Activated CD4-positive, alpha-beta T cell treated with anti-CD3 and anti-CD28 coated beads, Interleukin-2, amount 10 ng/mL, durations not matched to agents 24 days and 14 days (primary cell): Measurements from ENCODE around the gene MGMT. TPM values are rescaled to one million over a fixed set of nuclear protein-coding genes. Genes with fewer than 3 reads are reported as not detected.

ENCODE experiments used
- DNase-seq: peaks from one replicate; pipeline ENCODE4 v3.0.0; 2022
- H3K27ac Mint-ChIP-seq: one replicate; pipeline ENCODE4 v1.8.0; 2022; ENCODE audit warnings: mild to moderate bottlenecking, mixed read lengths
- H3K27me3 Mint-ChIP-seq: one replicate; pipeline ENCODE4 v1.8.0; 2022; ENCODE audit warnings: mixed read lengths
- H3K36me3 Mint-ChIP-seq: one replicate; pipeline ENCODE4 v1.8.0; 2022; ENCODE audit warnings: low read depth, mild to moderate bottlenecking, mixed read lengths
- H3K4me1 Mint-ChIP-seq: one replicate; pipeline ENCODE4 v1.8.0; 2021; ENCODE audit warnings: mixed read lengths
- H3K4me3 Mint-ChIP-seq: one replicate; pipeline ENCODE4 v1.8.0; 2022; ENCODE audit warnings: mild to moderate bottlenecking, moderate library complexity, mixed read lengths
- H3K9me3 Mint-ChIP-seq: one replicate; pipeline ENCODE4 v1.8.0; 2021; ENCODE audit warnings: mixed read lengths
- intact Hi-C: fragments of 100-400 bp; cut with micrococcal nuclease; formaldehyde crosslinking; loops from one replicate; pipeline ENCODE4 v1.15.1; 2023
- total RNA-seq: library from RNA; stranded (reverse); gene quantifications from 2 replicates; pipeline ENCODE4 v1.2.3, GENCODE V29; 2022

MGMT gene
- total RNA-seq, 1 donor from 2014 or later = 19.5 TPM

DNA sequence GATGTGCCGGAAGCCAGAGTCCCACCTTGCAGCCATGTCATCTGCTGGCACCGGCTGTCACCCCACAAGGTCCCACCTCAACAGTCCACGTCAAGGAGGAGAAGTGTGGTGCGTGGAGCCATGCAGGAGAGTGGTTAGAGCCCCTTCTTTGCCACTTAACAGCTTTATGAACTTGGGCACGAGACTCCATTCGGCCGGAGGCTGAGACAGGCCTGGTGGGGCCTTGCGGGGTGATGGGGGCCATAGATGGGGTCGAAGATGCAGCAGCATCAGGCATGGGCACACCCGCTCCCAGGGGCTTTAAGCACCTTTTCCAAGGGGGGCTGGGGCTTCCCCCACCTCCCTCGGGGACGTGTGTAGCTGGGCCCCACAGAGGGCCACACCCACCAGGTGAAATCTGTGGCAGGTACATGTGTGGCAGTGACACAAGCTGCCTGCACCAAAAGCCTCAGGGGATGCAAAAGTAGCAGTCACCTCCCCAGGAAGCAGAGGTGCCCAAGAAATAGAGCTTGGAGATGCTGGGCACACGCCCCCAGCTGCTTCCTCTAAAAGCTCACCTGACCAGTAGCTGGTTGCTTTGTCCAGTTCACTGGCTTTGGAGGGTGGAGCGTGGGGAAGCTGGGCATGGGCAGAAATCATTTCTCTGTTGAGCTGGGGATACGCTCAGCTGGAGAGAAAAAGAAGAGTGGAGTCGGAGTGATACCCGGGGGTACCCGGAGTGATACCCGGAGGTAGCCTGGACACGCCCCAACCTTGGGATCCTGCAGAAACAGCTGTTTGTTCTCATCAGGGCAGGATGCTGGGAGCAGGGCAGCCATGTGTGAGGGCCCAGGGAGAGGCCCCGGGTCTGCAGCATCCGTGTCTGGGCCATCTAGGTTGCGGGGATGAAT is 297.2 kb downstream of the MGMT start:
- no peak for DNase-seq
- intact Hi-C loops = no loop called here
- Mint-ChIP-seq H3K4me1 (no peaks in the 10 kb centered on the region), H3K27ac (no peak overlapping the region), H3K9me3 (no peaks in the 10 kb centered on the region), H3K27me3 (no peaks in the 10 kb centered on the region), H3K36me3 (no peaks in the 10 kb centered on the region), H3K4me3 (no peak overlapping the region)

DNA sequence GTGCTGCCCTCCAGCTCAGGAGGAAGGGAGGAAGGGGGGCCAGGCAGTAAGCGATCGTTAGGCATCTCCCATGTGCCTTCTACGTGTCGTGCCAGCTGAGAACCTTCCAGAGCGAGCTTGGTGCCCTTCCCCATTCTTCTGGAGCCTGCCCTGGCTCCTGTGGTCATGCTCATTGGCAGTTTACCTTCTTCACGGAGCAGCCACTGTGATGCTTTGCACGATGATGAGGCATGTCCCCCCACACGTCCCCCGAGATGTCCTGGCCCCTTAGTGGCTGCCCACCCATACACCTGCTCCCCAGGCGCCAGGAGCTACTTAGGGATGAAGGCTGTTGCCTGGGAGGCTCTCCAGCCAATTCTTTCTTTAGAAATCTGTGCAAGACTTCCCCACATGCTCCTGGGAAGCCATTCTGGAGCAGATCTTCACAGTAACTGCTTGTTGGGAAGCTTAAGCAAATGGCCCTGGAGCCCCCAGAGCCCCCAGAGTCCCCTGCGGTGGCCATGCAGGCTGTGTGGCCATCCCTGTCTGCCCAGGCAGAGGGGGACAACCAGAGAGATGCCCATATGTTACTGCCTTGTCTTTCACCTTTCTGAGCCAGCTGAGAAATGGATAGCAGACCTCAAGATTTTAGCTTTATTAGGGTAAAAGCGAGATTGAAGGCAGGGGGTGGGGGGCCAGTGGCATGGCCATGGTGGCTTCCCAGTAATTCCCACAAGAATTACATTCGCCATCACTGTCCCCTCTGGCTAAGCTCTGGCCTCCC is 298.0 kb downstream of the MGMT start:
- H3K36me3 Mint-ChIP-seq = no peaks in the 10 kb centered on the region
- H3K27ac Mint-ChIP-seq = no peak overlapping the region
- DNase-seq = no peak
- H3K4me3 Mint-ChIP-seq = no peak overlapping the region
- intact Hi-C loops = no loop called here
- H3K4me1 Mint-ChIP-seq = no peaks in the 10 kb centered on the region
- no peaks in the 10 kb centered on the region for H3K9me3 Mint-ChIP-seq
- no peaks in the 10 kb centered on the region for H3K27me3 Mint-ChIP-seq

DNA sequence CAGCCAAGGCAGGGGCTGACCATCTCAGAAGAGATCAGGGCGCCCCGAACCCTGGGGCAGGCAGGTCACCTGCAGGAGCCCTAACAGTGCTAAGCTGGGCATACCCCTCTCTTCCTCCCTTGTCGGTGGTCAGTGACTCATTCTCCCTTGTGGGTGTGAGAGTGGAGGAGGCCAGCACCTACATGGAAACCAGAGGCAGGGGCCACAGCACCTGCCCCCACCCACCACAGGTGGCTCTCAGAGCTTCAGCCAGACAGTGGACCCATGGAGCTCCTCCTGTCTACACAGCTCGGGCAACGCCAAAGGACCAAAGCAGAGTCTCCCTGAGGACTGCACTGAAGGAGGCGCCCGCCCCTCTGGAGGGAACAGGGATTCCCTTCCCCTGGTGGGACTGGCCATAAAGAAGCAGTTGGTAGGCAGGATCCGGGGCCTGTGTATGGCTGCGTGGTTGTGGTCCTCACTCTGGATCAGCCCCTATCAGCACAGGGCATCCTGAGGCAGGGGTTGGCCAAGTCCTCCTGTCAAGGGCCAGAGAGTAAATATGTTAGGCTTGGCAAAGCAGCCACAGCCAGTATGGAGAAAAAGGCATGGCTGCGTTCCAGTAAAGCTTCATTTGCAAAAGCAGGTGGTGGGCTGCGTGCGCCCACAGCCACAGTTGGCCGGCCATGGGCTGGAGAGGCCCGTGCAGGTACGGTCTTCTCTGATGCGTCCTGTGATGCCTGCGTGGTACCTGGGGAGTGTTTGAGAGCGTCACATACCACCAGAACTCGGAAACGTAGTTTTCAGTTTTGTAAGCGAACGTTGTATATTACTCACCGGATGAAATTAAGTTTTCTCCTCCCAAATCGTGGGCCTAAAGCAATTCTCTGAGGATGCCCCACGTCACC is 298.9 kb downstream of the MGMT start:
- Mint-ChIP-seq H3K4me1 (no peaks in the 10 kb centered on the region), H3K9me3 (no peaks in the 10 kb centered on the region), H3K4me3 (no peak overlapping the region), H3K27ac (no peak overlapping the region), H3K27me3 (no peaks in the 10 kb centered on the region), H3K36me3 (no peaks in the 10 kb centered on the region)
- intact Hi-C loops = no loop called here
- no peak for DNase-seq

DNA sequence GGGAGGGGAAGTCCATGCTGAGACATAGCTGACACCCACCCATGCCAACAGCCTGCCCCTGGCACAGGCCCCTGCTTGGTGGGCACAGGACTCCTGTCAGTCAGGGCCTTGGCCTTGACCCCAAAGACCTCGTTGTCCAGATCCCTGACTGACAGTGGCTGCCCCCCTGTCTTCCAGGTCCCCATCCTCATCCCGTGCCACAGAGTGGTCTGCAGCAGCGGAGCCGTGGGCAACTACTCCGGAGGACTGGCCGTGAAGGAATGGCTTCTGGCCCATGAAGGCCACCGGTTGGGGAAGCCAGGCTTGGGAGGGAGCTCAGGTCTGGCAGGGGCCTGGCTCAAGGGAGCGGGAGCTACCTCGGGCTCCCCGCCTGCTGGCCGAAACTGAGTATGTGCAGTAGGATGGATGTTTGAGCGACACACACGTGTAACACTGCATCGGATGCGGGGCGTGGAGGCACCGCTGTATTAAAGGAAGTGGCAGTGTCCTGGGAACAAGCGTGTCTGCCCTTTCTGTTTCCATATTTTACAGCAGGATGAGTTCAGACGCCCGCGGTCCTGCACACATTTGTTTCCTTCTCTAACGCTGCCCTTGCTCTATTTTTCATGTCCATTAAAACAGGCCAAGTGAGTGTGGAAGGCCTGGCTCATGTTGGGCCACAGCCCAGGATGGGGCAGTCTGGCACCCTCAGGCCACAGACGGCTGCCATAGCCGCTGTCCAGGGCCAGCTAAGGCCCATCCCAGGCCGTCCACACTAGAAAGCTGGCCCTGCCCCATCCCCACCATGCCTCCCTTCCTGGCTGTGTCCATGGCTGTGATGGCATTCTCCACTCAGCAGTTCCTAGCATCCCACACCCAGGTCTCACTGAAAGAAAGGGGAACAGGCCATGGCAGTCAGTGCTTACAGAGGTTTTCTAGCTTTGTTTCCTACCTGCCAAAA is 299.8 kb downstream of the MGMT start:
- H3K27me3 Mint-ChIP-seq = no peaks in the 10 kb centered on the region
- H3K4me1 Mint-ChIP-seq = no peaks in the 10 kb centered on the region
- no peaks in the 10 kb centered on the region for H3K9me3 Mint-ChIP-seq
- intact Hi-C loops = no loop called here
- no peaks in the 10 kb centered on the region for H3K36me3 Mint-ChIP-seq
- DNase-seq = no peak
- no peak overlapping the region for H3K4me3 Mint-ChIP-seq
- H3K27ac Mint-ChIP-seq = no peak overlapping the region

DNA sequence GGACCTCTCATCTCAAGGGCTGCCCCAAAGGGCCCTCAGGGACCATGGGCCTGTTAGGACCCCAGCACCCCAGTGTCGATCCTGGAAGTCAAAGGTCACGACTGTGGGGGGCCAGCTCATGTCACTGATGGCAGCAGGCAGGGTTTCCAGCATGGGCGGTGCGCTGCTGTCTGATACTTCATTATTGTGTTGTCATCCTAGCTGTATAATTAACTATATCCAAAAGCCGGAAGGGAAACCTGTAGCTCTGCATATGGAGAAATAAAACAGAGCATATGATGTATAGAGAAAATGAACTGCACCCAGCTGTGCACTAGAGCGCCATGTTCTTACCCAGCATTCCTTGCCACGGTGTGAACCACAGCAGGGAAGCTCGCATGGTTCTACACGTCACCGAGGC is 300.7 kb downstream of the MGMT start:
- intact Hi-C loops = no loop called here
- no peaks in the 10 kb centered on the region for H3K27me3 Mint-ChIP-seq
- DNase-seq = no peak
- H3K4me1 Mint-ChIP-seq = no peaks in the 10 kb centered on the region
- H3K9me3 Mint-ChIP-seq = no peaks in the 10 kb centered on the region
- no peak overlapping the region for H3K4me3 Mint-ChIP-seq
- no peaks in the 10 kb centered on the region for H3K36me3 Mint-ChIP-seq
- H3K27ac Mint-ChIP-seq = no peak overlapping the region

DNA sequence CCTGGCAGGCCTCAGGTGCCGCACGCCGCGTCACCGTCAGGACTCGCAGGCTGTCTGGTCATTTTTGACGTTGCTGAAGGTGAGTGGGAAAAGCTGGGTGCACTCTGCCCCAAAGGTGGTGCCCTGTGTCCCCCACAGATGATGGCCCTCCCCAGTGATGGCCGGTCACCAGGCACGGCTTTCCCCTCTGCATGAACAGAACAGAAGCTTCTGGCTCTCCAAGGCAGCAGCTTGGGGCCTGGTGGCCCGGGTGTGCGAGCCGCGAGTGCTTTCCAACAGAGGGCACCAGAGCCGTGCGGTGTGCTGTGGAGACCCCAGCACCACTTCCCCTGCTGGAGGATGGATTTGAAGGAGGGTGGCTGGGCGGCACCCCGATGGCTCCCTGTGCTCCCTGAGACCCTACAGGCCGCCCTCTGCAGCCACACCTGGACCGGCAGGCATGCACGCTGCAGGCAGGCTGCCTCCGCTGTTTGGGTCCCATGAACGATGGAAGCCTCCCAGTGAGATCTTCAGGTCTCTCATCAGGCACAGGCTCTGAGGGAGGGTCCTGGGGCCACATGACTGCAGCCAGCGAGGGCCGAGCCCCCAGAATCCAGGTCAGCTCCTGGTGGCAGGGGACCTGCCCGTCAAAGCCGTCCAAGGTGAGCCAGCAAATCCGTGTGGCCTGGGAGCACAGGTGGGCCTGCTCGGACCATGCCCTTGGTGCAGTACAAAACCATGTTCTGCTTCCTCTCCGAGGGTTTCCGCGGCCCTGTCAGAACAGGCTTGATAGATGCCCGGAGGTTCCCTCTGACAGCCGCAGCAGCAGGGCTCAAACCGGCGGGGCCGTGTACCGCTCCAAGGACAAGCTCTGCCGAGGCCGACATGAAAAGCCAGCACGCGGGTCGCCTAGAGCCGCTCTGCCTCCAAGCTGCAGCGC is 301.7 kb downstream of the MGMT start:
- intact Hi-C loops = no loop called here

DNA sequence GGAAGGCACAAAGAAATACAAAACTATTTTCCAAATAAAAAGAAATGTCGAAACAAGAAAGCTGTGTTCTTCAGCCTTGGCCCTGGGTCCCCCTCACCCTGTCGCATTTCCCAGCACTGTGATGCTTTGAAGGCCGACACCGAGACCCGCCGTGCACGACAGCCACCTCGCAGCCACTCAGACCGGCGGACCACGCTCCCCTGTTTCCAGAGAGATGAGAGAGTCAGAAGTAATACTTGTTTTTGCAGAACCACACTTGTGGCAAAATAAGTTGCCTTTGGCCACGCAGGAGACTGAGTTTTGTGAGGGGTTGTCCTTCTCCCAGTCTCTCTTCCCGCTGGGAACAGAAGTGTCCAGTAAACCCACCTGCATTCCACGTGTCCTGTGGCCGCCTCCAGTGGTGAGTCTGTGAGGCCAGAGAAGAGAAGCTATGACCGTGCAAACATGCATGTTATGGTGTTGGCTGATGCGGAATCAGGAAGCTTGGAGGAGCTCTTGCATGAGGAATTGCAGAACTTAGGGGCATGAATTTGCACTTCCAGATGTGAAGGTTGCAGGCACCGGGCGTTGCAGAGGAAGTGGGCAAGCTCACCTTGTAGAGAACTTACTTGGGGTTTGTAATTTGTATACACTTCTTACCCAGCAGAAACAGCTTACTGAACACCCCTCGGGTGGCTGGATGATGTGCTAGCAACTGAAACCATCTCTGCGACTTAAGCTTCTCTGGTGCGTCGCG is 302.5 kb downstream of the MGMT start:
- Mint-ChIP-seq H3K4me3 (no peak overlapping the region), H3K27ac (no peak overlapping the region)
- DNase-seq = no peak

More for the DNA sequence above, 301.7 kb downstream of the MGMT start:
- Mint-ChIP-seq H3K9me3 (no peaks in the 10 kb centered on the region), H3K36me3 (no peaks in the 10 kb centered on the region), H3K27ac (no peak overlapping the region), H3K4me1 (no peaks in the 10 kb centered on the region), H3K4me3 (no peak overlapping the region), H3K27me3 (no peaks in the 10 kb centered on the region)
- no peak for DNase-seq

DNA sequence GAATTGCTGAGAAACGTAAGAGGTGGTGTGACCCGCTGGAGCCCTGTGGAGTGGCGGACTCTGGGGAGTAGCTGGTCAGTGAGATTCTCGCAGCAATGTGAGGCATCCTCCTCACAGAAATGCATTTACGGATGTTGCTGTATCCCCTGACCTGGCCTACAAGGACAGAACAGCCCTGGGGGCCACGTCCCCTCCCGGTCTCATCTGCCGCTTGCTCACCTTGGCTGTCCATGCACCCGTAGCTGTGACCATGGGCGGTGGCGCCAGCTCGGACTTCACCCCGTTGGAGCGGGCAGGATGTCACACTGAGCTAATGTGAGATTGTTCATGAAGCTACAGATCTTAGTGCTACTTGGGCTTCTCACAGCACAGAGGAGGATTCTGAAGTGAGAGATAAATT is 303.2 kb downstream of the MGMT start:
- Mint-ChIP-seq H3K4me3 (no peak overlapping the region), H3K9me3 (no peaks in the 10 kb centered on the region)

More for the DNA sequence above, 302.5 kb downstream of the MGMT start:
- H3K9me3 Mint-ChIP-seq = no peaks in the 10 kb centered on the region
- intact Hi-C loops = no loop called here
- no peaks in the 10 kb centered on the region for H3K36me3 Mint-ChIP-seq
- H3K27me3 Mint-ChIP-seq = no peaks in the 10 kb centered on the region
- no peaks in the 10 kb centered on the region for H3K4me1 Mint-ChIP-seq

DNA sequence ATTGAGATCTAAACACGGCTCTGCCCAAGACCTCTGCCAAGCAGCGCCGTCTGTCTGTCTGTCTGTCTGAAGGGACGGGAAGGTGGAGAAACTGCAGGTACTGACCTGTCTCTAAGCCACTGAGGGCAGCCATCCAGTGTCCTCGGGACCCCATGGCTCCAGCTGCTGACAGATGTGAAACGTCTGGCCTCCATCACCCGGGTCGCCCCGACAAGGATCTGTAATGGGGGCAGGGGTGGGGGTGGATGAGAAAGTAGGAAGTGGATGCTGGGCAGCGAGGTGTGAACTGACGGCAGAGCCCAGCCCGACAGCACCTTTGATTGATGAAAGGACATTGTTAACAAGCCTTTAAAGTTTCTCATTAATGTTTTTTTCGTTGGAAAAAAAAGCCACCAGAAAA is 304.0 kb downstream of the MGMT start:
- Mint-ChIP-seq H3K4me1 (no peaks in the 10 kb centered on the region), H3K9me3 (no peaks in the 10 kb centered on the region), H3K36me3 (no peaks in the 10 kb centered on the region), H3K27me3 (no peaks in the 10 kb centered on the region), H3K27ac (no peak overlapping the region), H3K4me3 (no peak overlapping the region)
- intact Hi-C loops = no loop called here
- no peak for DNase-seq

More for the DNA sequence above, 303.2 kb downstream of the MGMT start:
- Mint-ChIP-seq H3K27ac (no peak overlapping the region), H3K36me3 (no peaks in the 10 kb centered on the region), H3K4me1 (no peaks in the 10 kb centered on the region), H3K27me3 (no peaks in the 10 kb centered on the region)
- intact Hi-C loops = no loop called here
- DNase-seq = no peak

DNA sequence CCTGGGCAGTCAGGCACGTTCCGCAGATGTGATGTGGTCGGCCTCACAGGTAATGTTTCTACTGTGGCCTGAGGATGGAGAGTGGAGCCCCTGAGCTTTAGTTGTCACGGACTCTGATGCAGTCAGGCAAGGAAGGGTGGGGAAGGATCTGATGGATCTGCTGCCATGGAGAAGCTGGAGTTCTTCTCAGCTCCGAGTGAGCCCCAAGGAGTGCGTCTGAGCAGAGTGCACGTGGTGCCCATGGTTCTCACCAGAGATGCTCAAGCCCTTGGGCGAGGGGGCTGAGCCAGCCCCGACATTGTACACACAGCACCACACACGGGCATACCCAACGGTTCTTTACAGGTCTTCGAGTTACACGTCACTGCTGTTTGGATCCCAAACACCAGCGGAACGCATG is 304.5 kb downstream of the MGMT start:
- H3K4me1 Mint-ChIP-seq = no peaks in the 10 kb centered on the region
- H3K27ac Mint-ChIP-seq = no peak overlapping the region
- no peak for DNase-seq
- H3K27me3 Mint-ChIP-seq = no peaks in the 10 kb centered on the region
- no peaks in the 10 kb centered on the region for H3K36me3 Mint-ChIP-seq
- H3K4me3 Mint-ChIP-seq = no peak overlapping the region
- no peaks in the 10 kb centered on the region for H3K9me3 Mint-ChIP-seq
- intact Hi-C loops = no loop called here

DNA sequence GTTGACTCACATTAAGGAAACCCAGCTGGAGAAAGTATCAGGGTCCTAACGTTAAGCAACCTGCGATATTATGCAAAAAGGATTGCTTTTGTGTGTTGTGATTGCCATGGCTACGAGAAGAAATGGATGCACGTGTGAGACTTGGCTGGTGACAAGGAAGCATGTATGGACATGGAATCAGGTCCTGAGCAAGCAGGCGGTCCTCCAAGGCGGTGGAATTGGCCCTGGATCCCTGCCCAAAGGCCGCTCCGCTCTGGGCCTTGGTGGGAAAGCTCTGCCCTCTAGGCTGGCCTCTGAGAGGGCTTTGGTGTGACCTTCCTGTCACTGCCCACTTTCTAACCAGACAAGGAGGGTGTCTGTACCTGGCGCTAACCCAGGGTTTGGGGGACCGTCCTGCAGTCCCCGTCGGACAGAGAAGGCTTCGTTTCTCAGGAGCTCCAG is 305.0 kb downstream of the MGMT start:
- intact Hi-C loops = no loop called here
- H3K4me1 Mint-ChIP-seq = no peaks in the 10 kb centered on the region
- H3K27ac Mint-ChIP-seq = no peak overlapping the region

More for the DNA sequence above, 305.0 kb downstream of the MGMT start:
- no peak overlapping the region for H3K4me3 Mint-ChIP-seq
- no peaks in the 10 kb centered on the region for H3K36me3 Mint-ChIP-seq
- no peaks in the 10 kb centered on the region for H3K9me3 Mint-ChIP-seq
- DNase-seq = no peak
- H3K27me3 Mint-ChIP-seq = no peaks in the 10 kb centered on the region
